ENCODE results near the gene FBXO10. TPM values are rescaled to one million over a fixed set of nuclear protein-coding genes. Genes with fewer than 3 reads are reported as not detected.
"Not testable (repeated sequence)": the region's sequence is repeated elsewhere in the genome, so short reads cannot be mapped to it uniquely, and the experiment has no call there.

The FBXO10 gene
- total RNA-seq, 1 donor from 2014 or later, result 1.7 TPM

- intact Hi-C loops (cut with micrococcal nuclease), result no loop called here
Measured at GRCh38 chr9:37511016-37512010, 64.9 kb downstream of the FBXO10 start.

- intact Hi-C loops (cut with micrococcal nuclease), result not testable (repeated sequence)
Measured at GRCh38 chr9:37510053-37510452, 66.1 kb downstream of the FBXO10 start.

- intact Hi-C loops (cut with micrococcal nuclease), result no loop called here
Measured at GRCh38 chr9:37509536-37509935, 66.6 kb downstream of the FBXO10 start.

- intact Hi-C loops (cut with micrococcal nuclease), result no loop called here
Measured at GRCh38 chr9:37508834-37509206, 67.4 kb downstream of the FBXO10 start.

GRCh38 chr9:37508135-37508833 lies 67.9 kb downstream of the FBXO10 start:
- intact Hi-C loops (cut with micrococcal nuclease), result no loop called here

GRCh38 chr9:37507566-37508134 lies 68.5 kb downstream of the FBXO10 start:
- intact Hi-C loops (cut with micrococcal nuclease), result no loop called here

GRCh38 chr9:37504605-37505004 lies 71.6 kb downstream of the FBXO10 start:
- intact Hi-C loops (cut with micrococcal nuclease), result no loop called here

GRCh38 chr9:37503736-37504135 lies 72.4 kb downstream of the FBXO10 start:
- intact Hi-C loops (cut with micrococcal nuclease), result no loop called here

GRCh38 chr9:37501957-37502596 lies 74.1 kb downstream of the FBXO10 start:
- intact Hi-C loops (cut with micrococcal nuclease), result no loop called here

GRCh38 chr9:37499297-37499696 lies 76.9 kb downstream of the FBXO10 start:
- intact Hi-C loops (cut with micrococcal nuclease), result no loop called here

GRCh38 chr9:37498457-37498856 lies 77.7 kb downstream of the FBXO10 start:
- intact Hi-C loops (cut with micrococcal nuclease), result no loop called here

- intact Hi-C loops (cut with micrococcal nuclease), result no loop called here
Measured at GRCh38 chr9:37497320-37497719, 78.9 kb downstream of the FBXO10 start.

GRCh38 chr9:37496020-37496419 lies 80.2 kb downstream of the FBXO10 start:
- intact Hi-C loops (cut with micrococcal nuclease), result no loop called here

GRCh38 chr9:37495571-37495970 lies 80.6 kb downstream of the FBXO10 start:
- intact Hi-C loops (cut with micrococcal nuclease), result no loop called here

GRCh38 chr9:37491939-37492338 lies 84.2 kb downstream of the FBXO10 start:
- intact Hi-C loops (cut with micrococcal nuclease), result no loop called here

GRCh38 chr9:37486616-37487548 lies 89.3 kb downstream of the FBXO10 start:
- intact Hi-C loops (cut with micrococcal nuclease), result loop anchor here (5.0 to 10.0 kb wide), 4 partner anchors 410 to 1085 kb away; partner anchors contain the start of genes RNF38, SHB and SLC25A51

GRCh38 chr9:37486256-37486615 lies 89.9 kb downstream of the FBXO10 start:
- intact Hi-C loops (cut with micrococcal nuclease), result loop anchor here (5.0 to 10.0 kb wide), 4 partner anchors 409 to 1084 kb away; partner anchors contain the start of genes RNF38, SHB and SLC25A51

GRCh38 chr9:37485389-37486255 lies 90.6 kb downstream of the FBXO10 start, which contains the start of gene POLR1E:
Gene POLR1E, plus strand, starts transcription at chr9:37485948. Its CDS starts 100 bp downstream, at chr9:37486048.
- intact Hi-C loops (cut with micrococcal nuclease), result loop anchor here (1.0 to 10.0 kb wide), 7 partner anchors 20 to 1083 kb away; partner anchors contain the start of genes GRHPR, RNF38, SHB and SLC25A51

- intact Hi-C loops (cut with micrococcal nuclease), result loop anchor here (10.0 kb wide), 1 partner anchor 584 kb away; the partner anchor contains the start of gene SHB
Measured at GRCh38 chr9:37480759-37481158, 95.4 kb downstream of the FBXO10 start.

All from T-helper 2 cell treated with Interferon-gamma antibody and Interleukin-4, amounts not matched to agents 100 ng/mL and 5 ng/mL, for 36 hours (primary cell).